HG02840 (cell line): ENCODE results near the gene VAPA.

Experiments used
- ATAC-seq: cut with Tn5 transposase; IDR thresholded peaks from one replicate; pipeline ENCODE4 v1.9.1; 2021; ENCODE audit warnings: mild to moderate bottlenecking, moderate library complexity, moderate number of reproducible peaks; ENCODE audit not compliant: unreplicated experiment, low FRiP score

The VAPA gene

GRCh38 chr18:9913526-9914333 is at the start of gene VAPA:
TSS of gene VAPA (plus strand) at chr18:9914016. CDS start at chr18:9914257, 241 bp downstream.
- peak; percentile 85 for ATAC-seq

- ATAC-seq: no peak
Measured at GRCh38 chr18:9865764-9866490, 47.9 kb upstream of the VAPA start.

- ATAC-seq: no peak
Measured at GRCh38 chr18:9866627-9867026, 47.2 kb upstream of the VAPA start.

- no peak for ATAC-seq
Measured at GRCh38 chr18:9867071-9867594, 46.7 kb upstream of the VAPA start.

- ATAC-seq: no peak
Measured at GRCh38 chr18:9868857-9869714, 44.7 kb upstream of the VAPA start.

GRCh38 chr18:9869715-9870430 is 43.9 kb upstream of the VAPA start:
- ATAC-seq: no peak

- no peak for ATAC-seq
Measured at GRCh38 chr18:9870431-9871008, 43.3 kb upstream of the VAPA start.

GRCh38 chr18:9871244-9871746 is 42.5 kb upstream of the VAPA start:
- no peak for ATAC-seq

- ATAC-seq: no peak
Measured at GRCh38 chr18:9872823-9873222, 41.0 kb upstream of the VAPA start.

- no peak for ATAC-seq
Measured at GRCh38 chr18:9874728-9875127, 39.1 kb upstream of the VAPA start.

GRCh38 chr18:9876212-9876866 is 37.5 kb upstream of the VAPA start:
- no peak for ATAC-seq

GRCh38 chr18:9876867-9877654 is 36.8 kb upstream of the VAPA start:
- no peak for ATAC-seq

- ATAC-seq: no peak
Measured at GRCh38 chr18:9877655-9878014, 36.2 kb upstream of the VAPA start.

- no peak for ATAC-seq
Measured at GRCh38 chr18:9878095-9878494, 35.7 kb upstream of the VAPA start.

GRCh38 chr18:9878783-9879242 is 35.0 kb upstream of the VAPA start:
- ATAC-seq: no peak

GRCh38 chr18:9884090-9884489 is 29.7 kb upstream of the VAPA start:
- ATAC-seq: no peak

- ATAC-seq: no peak
Measured at GRCh38 chr18:9884532-9885140, 29.2 kb upstream of the VAPA start.
